ENCODE data around the gene MAN2B1. TPM values are rescaled to one million over a fixed set of nuclear protein-coding genes. Genes with fewer than 3 reads are reported as not detected.

The MAN2B1 gene
- total and polyA plus RNA-seq, 7 experiments from 2014 or later, result 40.6 to 215 (median 122) TPM

DNA sequence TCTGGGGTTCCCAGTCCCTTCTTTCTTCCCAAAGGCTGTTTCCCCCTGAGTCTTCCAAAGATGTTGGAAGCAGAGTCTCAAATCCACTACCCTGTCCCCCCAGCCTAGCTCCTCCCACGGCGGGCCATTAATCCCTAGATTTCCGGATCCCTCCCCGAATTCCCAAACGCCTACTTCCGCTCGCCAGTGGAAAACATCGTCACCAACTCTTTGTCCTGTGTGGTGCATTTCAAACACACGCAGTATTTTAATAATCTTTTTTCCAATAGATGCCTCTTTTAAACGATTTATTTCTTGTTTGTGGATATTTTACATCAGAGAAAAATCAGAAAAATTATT is 55.2 kb downstream of the MAN2B1 start:
- peaks cover 5 to 41% (median 6%) of the 10 kb centered on the region in 5 donors for H3K36me3 Mint-ChIP-seq
- Histone ChIP-seq H3K36me3 (ENCODE audit: control insufficient read depth in 2 of 3, insufficient read depth in 3 of 3, low read length in 3 of 3) (peaks cover 0 to 10% (median 0%) of the 10 kb centered on the region in 3 experiments), H3K4me1 (ENCODE audit: control insufficient read depth in 2 of 2, insufficient read depth in 2 of 2, low read length in 2 of 2) (peaks cover 27 to 44% of the 10 kb centered on the region in 2 donors), H3K27me3 (ENCODE audit: control insufficient read depth in 2 of 2, insufficient read depth in 2 of 2, low read length in 2 of 2) (no peaks in the 10 kb centered on the region), H3K27ac (ENCODE audit: low read depth, low read length) (peak overlapping the region; percentile 95), H3K4me3 (ENCODE audit: low read length) (peak overlapping the region; percentile 71), H3K9me3 (ENCODE audit: control insufficient read depth in 2 of 3, low read length in 3 of 3) (no peaks in the 10 kb centered on the region)
- intact Hi-C loops (cut with micrococcal nuclease), result loop anchor here (2.0 to 10.0 kb wide), 7 partner anchors 47 to 543 kb away; partner anchors contain the start of genes IER2 (in 1 of the 2), MAN2B1 (in 1 of the 2), STX10 (in 1 of the 2) and TNPO2 (in 1 of the 2)
- no peak for ATAC-seq
- CTCF ChIA-PET, result interaction anchor here (0.9 to 1.5 kb wide), 4 partner anchors 52 to 813 kb away, joined by 3 to 4 read pairs (median 3); partner anchors contain the start of gene ZNF491
- peaks cover 0 to 5% (median 0%) of the 10 kb centered on the region in 11 donors for H3K9me3 Mint-ChIP-seq
- peak overlapping the region; percentile 94 to 100 (median 100) for H3K4me3 Mint-ChIP-seq
- DNase-seq, result peak in 1 of 9 donors; percentile 24
- no peaks in the 10 kb centered on the region for H3K27me3 Mint-ChIP-seq
- peak overlapping the region; percentile 97 to 100 (median 99) for H3K27ac Mint-ChIP-seq
- peaks cover 21 to 54% (median 42%) of the 10 kb centered on the region in 7 donors for H3K4me1 Mint-ChIP-seq
- POLR2A ChIA-PET, result interaction anchor here (0.9 to 2.1 kb wide), 9 partner anchors 52 to 448 kb away, joined by 3 to 9 read pairs (median 4); partner anchors contain the start of genes DHPS, FBXW9, JUNB and MAN2B1

DNA sequence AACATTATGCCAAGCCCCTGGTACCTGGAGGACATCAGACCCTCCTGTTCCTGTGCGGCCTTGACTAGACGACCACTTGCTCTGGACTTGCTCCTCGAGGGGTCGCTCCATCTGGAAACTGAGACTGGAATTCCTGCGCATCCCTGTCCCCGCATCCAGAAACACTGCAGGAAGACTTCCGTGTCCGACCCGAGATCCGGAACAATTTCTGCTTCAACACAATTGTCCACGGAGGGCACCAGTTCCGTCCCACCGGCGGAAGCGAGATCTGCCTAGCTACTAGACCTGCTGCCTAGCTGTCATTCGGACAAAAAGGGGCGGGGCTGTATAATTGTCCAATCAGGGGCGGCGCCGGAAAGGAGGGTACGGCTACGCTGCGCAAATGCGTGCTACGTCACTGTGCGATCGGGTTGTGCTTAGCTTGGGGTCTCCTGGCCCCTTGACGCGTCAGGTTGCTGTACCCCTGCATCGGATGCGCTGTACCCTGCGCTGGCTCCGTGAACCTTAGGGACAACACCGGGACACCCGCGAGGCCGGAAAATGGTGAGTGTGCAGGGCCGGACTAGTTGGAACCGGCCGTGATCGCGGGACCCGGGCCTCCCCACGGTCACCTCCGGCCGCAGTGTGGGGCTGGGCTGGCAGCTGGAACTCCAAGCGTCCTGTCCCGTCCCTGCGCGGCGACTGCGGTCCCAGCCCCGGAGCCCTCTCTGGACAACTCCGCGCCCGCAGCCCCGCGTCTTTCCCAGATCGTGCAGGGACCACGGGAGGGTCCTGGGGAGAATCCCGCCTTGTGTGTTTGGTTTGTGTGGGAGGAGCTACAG is 55.8 kb downstream of the MAN2B1 start, which contains the start of the genes ZNF490 and ZNF791:
TSS of gene ZNF490 (minus strand) at position 274 of the 821 bp plus-strand sequence. CDS start at position 141, 133 bp downstream.
TSS of gene ZNF791 (plus strand) at position 381 of the 821 bp plus-strand sequence. CDS start at position 541, 160 bp downstream.
- H3K27me3 ChIP-seq (ENCODE audit: control insufficient read depth in 2 of 2, insufficient read depth in 2 of 2, low read length in 2 of 2), result no peaks in the 10 kb centered on the region

DNA sequence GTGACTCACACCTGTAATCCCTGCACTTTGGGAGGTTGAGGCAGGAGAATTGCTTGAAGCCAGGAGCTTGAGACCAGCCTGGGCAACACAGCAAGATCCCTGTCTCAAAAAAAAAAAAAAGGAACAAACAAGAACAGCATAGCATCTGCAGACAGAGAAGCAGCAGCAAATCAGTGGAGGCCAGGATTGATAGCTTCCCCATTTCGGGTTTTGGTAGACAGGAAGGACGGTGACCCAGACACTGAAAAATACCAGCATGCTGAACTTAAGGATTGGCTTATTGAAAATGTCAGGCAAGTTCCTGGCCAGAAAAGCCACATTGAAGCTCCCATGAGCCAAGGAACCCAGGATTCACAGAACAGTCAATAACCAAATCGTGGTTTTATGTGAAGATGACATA is 58.9 kb downstream of the MAN2B1 start:
- no peaks in the 10 kb centered on the region for H3K27me3 Mint-ChIP-seq
- peaks cover 0 to 28% (median 3%) of the 10 kb centered on the region in 5 donors for H3K36me3 Mint-ChIP-seq
- H3K36me3 ChIP-seq (ENCODE audit: control insufficient read depth in 2 of 3, insufficient read depth in 3 of 3, low read length in 3 of 3), result peaks cover 0 to 11% (median 0%) of the 10 kb centered on the region in 3 experiments
- ChIA-PET POLR2A (interaction anchor here (0.6 to 1.6 kb wide), 3 partner anchors 16 to 433 kb away, joined by 3 to 4 read pairs (median 4); no protein-coding TSS in a partner anchor), CTCF (no interaction called here)
- H3K27me3 ChIP-seq (ENCODE audit: control insufficient read depth in 2 of 2, insufficient read depth in 2 of 2, low read length in 2 of 2), result no peaks in the 10 kb centered on the region
- no peak overlapping the region for H3K27ac Mint-ChIP-seq
- H3K4me1 Mint-ChIP-seq, result peaks cover 5 to 42% (median 32%) of the 10 kb centered on the region in 7 donors
- intact Hi-C loops (cut with micrococcal nuclease), result no loop called here
- no peaks in the 10 kb centered on the region for H3K9me3 Mint-ChIP-seq
- ATAC-seq (no peak), DNase-seq (no peak)
- no peaks in the 10 kb centered on the region for H3K9me3 ChIP-seq (ENCODE audit: control insufficient read depth in 2 of 3, low read length in 3 of 3)
- H3K4me1 ChIP-seq (ENCODE audit: control insufficient read depth in 2 of 2, insufficient read depth in 2 of 2, low read length in 2 of 2), result peaks cover 16 to 25% of the 10 kb centered on the region in 2 donors
- no peak overlapping the region for H3K4me3 Mint-ChIP-seq
- H3K4me3 ChIP-seq (ENCODE audit: low read length), result no peak overlapping the region
- no peak overlapping the region for H3K27ac ChIP-seq (ENCODE audit: low read depth, low read length)

More for the DNA sequence above, 55.8 kb downstream of the MAN2B1 start, which contains the start of the genes ZNF490 and ZNF791:
- H3K4me3 ChIP-seq (ENCODE audit: low read length), result peak within 1 kb of the TSS; percentile 71
- H3K27ac Mint-ChIP-seq, result peak within 1 kb of the TSS; percentile 97 to 100 (median 99)
- H3K36me3 Mint-ChIP-seq, result peaks cover 0 to 36% (median 3%) of the 10 kb centered on the region in 5 donors
- H3K4me1 Mint-ChIP-seq, result peaks cover 16 to 48% (median 36%) of the 10 kb centered on the region in 7 donors
- DNase-seq (peak; percentile 81 to 97 (median 94)), ATAC-seq (peak; percentile 94)
- H3K27me3 Mint-ChIP-seq, result no peaks in the 10 kb centered on the region
- peak within 1 kb of the TSS; percentile 95 for H3K27ac ChIP-seq (ENCODE audit: low read depth, low read length)
- H3K9me3 Mint-ChIP-seq, result peaks cover 0 to 5% (median 0%) of the 10 kb centered on the region in 11 donors
- CTCF ChIA-PET, result interaction anchor here (0.9 to 1.5 kb wide), 4 partner anchors 52 to 813 kb away, joined by 3 to 4 read pairs (median 3); partner anchors contain the start of gene ZNF491
- H3K4me3 Mint-ChIP-seq, result peak within 1 kb of the TSS; percentile 94 to 100 (median 100)
- POLR2A ChIA-PET, result interaction anchor here (0.7 to 2.1 kb wide), 12 partner anchors 29 to 448 kb away, joined by 3 to 9 read pairs (median 4); partner anchors contain the start of genes DHPS, FBXW9, JUNB and MAN2B1
- intact Hi-C loops (cut with micrococcal nuclease), result loop anchor here (1.0 to 10.0 kb wide), 13 partner anchors 30 to 623 kb away; partner anchors contain the start of genes DHPS (in 2 of the 2), MAN2B1 (in 2 of the 2), WDR83 (in 2 of the 2) and ZNF564 (in 2 of the 2)
- H3K9me3 ChIP-seq (ENCODE audit: control insufficient read depth in 2 of 3, low read length in 3 of 3), result no peaks in the 10 kb centered on the region
- H3K4me1 ChIP-seq (ENCODE audit: control insufficient read depth in 2 of 2, insufficient read depth in 2 of 2, low read length in 2 of 2), result peaks cover 24 to 41% of the 10 kb centered on the region in 2 donors
- H3K36me3 ChIP-seq (ENCODE audit: control insufficient read depth in 2 of 3, insufficient read depth in 3 of 3, low read length in 3 of 3), result peaks cover 0 to 10% (median 0%) of the 10 kb centered on the region in 3 experiments

- Histone ChIP-seq H3K4me1 (ENCODE audit: control insufficient read depth in 2 of 2, insufficient read depth in 2 of 2, low read length in 2 of 2) (peaks cover 15 to 17% of the 10 kb centered on the region in 2 donors), H3K36me3 (ENCODE audit: control insufficient read depth in 2 of 3, insufficient read depth in 3 of 3, low read length in 3 of 3) (peaks cover 0 to 11% (median 0%) of the 10 kb centered on the region in 3 experiments), H3K27me3 (ENCODE audit: control insufficient read depth in 2 of 2, insufficient read depth in 2 of 2, low read length in 2 of 2) (no peaks in the 10 kb centered on the region), H3K27ac (ENCODE audit: low read depth, low read length) (no peak overlapping the region), H3K9me3 (ENCODE audit: control insufficient read depth in 2 of 3, low read length in 3 of 3) (no peaks in the 10 kb centered on the region), H3K4me3 (ENCODE audit: low read length) (no peak overlapping the region)
- no peak for DNase-seq
- ATAC-seq, result no peak
- H3K27me3 Mint-ChIP-seq, result no peaks in the 10 kb centered on the region
- H3K4me3 Mint-ChIP-seq, result no peak overlapping the region
- H3K27ac Mint-ChIP-seq, result no peak overlapping the region
- peaks cover 3 to 29% (median 4%) of the 10 kb centered on the region in 5 donors for H3K36me3 Mint-ChIP-seq
- POLR2A ChIA-PET, result interaction anchor here (1.6 kb wide), 1 partner anchor 16 kb away, joined by 4 read pairs; no protein-coding TSS in a partner anchor
- intact Hi-C loops (cut with micrococcal nuclease), result no loop called here
- H3K9me3 Mint-ChIP-seq, result no peaks in the 10 kb centered on the region
- CTCF ChIA-PET, result interaction anchor here (0.8 kb wide), 2 partner anchors 16 to 66 kb away, joined by 3 to 4 read pairs; no protein-coding TSS in a partner anchor
- peaks cover 5 to 34% (median 30%) of the 10 kb centered on the region in 7 donors for H3K4me1 Mint-ChIP-seq
These were observed 59.7 kb downstream of the MAN2B1 start for GRCh38 chr19:12606796-12607195.

GRCh38 chr19:12603714-12604113 is 62.8 kb downstream of the MAN2B1 start:
- H3K27ac ChIP-seq (ENCODE audit: low read depth, low read length), result no peak overlapping the region
- H3K27me3 Mint-ChIP-seq, result no peaks in the 10 kb centered on the region
- H3K36me3 Mint-ChIP-seq, result peaks cover 0 to 30% (median 11%) of the 10 kb centered on the region in 5 donors
- no peak overlapping the region for H3K4me3 ChIP-seq (ENCODE audit: low read length)
- peak overlapping the region in 7 of 10 donors; percentile 5 to 60 (median 32) for H3K4me3 Mint-ChIP-seq
- intact Hi-C loops (cut with micrococcal nuclease), result loop anchor here in 1 of 2 donors (1.0 to 2.0 kb wide), 2 partner anchors 10 to 37 kb away; no protein-coding TSS in a partner anchor
- H3K9me3 Mint-ChIP-seq, result no peaks in the 10 kb centered on the region
- no peaks in the 10 kb centered on the region for H3K9me3 ChIP-seq (ENCODE audit: control insufficient read depth in 2 of 3, low read length in 3 of 3)
- peak overlapping the region in 7 of 9 donors; percentile 14 to 82 (median 68) for H3K27ac Mint-ChIP-seq
- DNase-seq (peak in 8 of 9 donors; percentile 45 to 68 (median 61)), ATAC-seq (peak; percentile 88)
- H3K36me3 ChIP-seq (ENCODE audit: control insufficient read depth in 2 of 3, insufficient read depth in 3 of 3, low read length in 3 of 3), result peaks cover 0 to 4% (median 0%) of the 10 kb centered on the region in 3 experiments
- peaks cover 4 to 15% of the 10 kb centered on the region in 2 donors for H3K4me1 ChIP-seq (ENCODE audit: control insufficient read depth in 2 of 2, insufficient read depth in 2 of 2, low read length in 2 of 2)
- H3K4me1 Mint-ChIP-seq, result peaks cover 0 to 17% (median 11%) of the 10 kb centered on the region in 7 donors
- H3K27me3 ChIP-seq (ENCODE audit: control insufficient read depth in 2 of 2, insufficient read depth in 2 of 2, low read length in 2 of 2), result no peaks in the 10 kb centered on the region
- ChIA-PET POLR2A (interaction anchor here (0.6 to 1.3 kb wide), 3 partner anchors 10 to 426 kb away, joined by 3 to 5 read pairs (median 3); no protein-coding TSS in a partner anchor), CTCF (interaction anchor here (0.6 to 1.6 kb wide), 3 partner anchors 36 to 188 kb away, joined by 3 to 6 read pairs (median 4); no protein-coding TSS in a partner anchor)
